ENCODE results near the gene PLEKHO1. TPM values are rescaled to one million over a fixed set of nuclear protein-coding genes. Genes with fewer than 3 reads are reported as not detected.

Gene PLEKHO1
- total RNA-seq, 1 experiment from 2014 or later, result 50.0 TPM

Other genes starting within 250 kb of the PLEKHO1 start
- 17.4 and 20.0 TPM in 2 replicates for gene SV2A, start 232.1 kb upstream of the PLEKHO1 start, total RNA-seq (2014; rRNA removed; shearing (Covaris generic))
- gene SF3B4, start 222.1 kb upstream of the PLEKHO1 start, total RNA-seq (2014; rRNA removed; shearing (Covaris generic)), result 32.6 and 34.9 TPM in 2 replicates
- 2.2 and 3.0 TPM in 2 replicates for gene MTMR11, start 213.0 kb upstream of the PLEKHO1 start, total RNA-seq (2014; rRNA removed; shearing (Covaris generic))
- gene OTUD7B, start 139.2 kb upstream of the PLEKHO1 start, total RNA-seq (2014; rRNA removed; shearing (Covaris generic)), result 13.1 and 13.3 TPM in 2 replicates
- gene VPS45, start 82.1 kb upstream of the PLEKHO1 start, total RNA-seq (2014; rRNA removed; shearing (Covaris generic)), result 41.5 and 49.5 TPM in 2 replicates
- 85.9 and 92.1 TPM in 2 replicates for gene ANP32E, start 86.2 kb downstream of the PLEKHO1 start, total RNA-seq (2014; rRNA removed; shearing (Covaris generic))
- 3.9 and 4.7 TPM in 2 replicates for gene CA14, start 107.9 kb downstream of the PLEKHO1 start, total RNA-seq (2014; rRNA removed; shearing (Covaris generic))
- gene APH1A, start 119.1 kb downstream of the PLEKHO1 start, total RNA-seq (2014; rRNA removed; shearing (Covaris generic)), result 93.6 and 95.6 TPM in 2 replicates
- gene C1orf54, start 122.9 kb downstream of the PLEKHO1 start, total RNA-seq (2014; rRNA removed; shearing (Covaris generic)), result 1.3 and 2.0 TPM in 2 replicates
- not detected in 2 replicates for gene CIART, start 132.6 kb downstream of the PLEKHO1 start, total RNA-seq (2014; rRNA removed; shearing (Covaris generic))
- 47.8 and 53.0 TPM in 2 replicates for gene MRPS21, start 143.9 kb downstream of the PLEKHO1 start, total RNA-seq (2014; rRNA removed; shearing (Covaris generic))
- 75.4 and 88.7 TPM in 2 replicates for gene PRPF3, start 171.6 kb downstream of the PLEKHO1 start, total RNA-seq (2014; rRNA removed; shearing (Covaris generic))
- gene RPRD2, start 214.2 kb downstream of the PLEKHO1 start, total RNA-seq (2014; rRNA removed; shearing (Covaris generic)), result 14.6 and 15.5 TPM in 2 replicates